GM19035 (cell line): ENCODE results near the gene SLC22A5.
A peak's percentile ranks its signal among the peaks of the same experiment; 100 is the strongest.
"Not testable (repeated sequence)": the region's sequence is repeated elsewhere in the genome, so short reads cannot be mapped to it uniquely, and the experiment has no call there.

Source experiments
- ATAC-seq: cut with Tn5 transposase; IDR thresholded peaks from one replicate; pipeline ENCODE4 v1.9.1; 2021; ENCODE audit not compliant: unreplicated experiment

The SLC22A5 gene

GRCh38 chr5:132425009-132425937 lies 55.8 kb downstream of the SLC22A5 start:
- peak; percentile 57 for ATAC-seq

GRCh38 chr5:132425975-132426524 lies 56.5 kb downstream of the SLC22A5 start:
- ATAC-seq = no peak

GRCh38 chr5:132426525-132427138 lies 57.1 kb downstream of the SLC22A5 start:
- peak; percentile 36 for ATAC-seq

GRCh38 chr5:132427281-132428146 lies 58.0 kb downstream of the SLC22A5 start:
- peak; percentile 27 for ATAC-seq

GRCh38 chr5:132428147-132428482 lies 58.6 kb downstream of the SLC22A5 start:
- no peak for ATAC-seq

GRCh38 chr5:132428484-132429462 lies 59.3 kb downstream of the SLC22A5 start:
- no peak for ATAC-seq

GRCh38 chr5:132429463-132430440 lies 60.2 kb downstream of the SLC22A5 start:
- no peak for ATAC-seq

GRCh38 chr5:132430746-132431145 lies 61.2 kb downstream of the SLC22A5 start:
- ATAC-seq = no peak

- no peak for ATAC-seq
Measured at GRCh38 chr5:132431632-132432031, 62.1 kb downstream of the SLC22A5 start.

- no peak for ATAC-seq
Measured at GRCh38 chr5:132433141-132433540, 63.6 kb downstream of the SLC22A5 start.

GRCh38 chr5:132434416-132435286 lies 65.1 kb downstream of the SLC22A5 start:
- no peak for ATAC-seq

GRCh38 chr5:132435447-132435846 lies 65.9 kb downstream of the SLC22A5 start:
- no peak for ATAC-seq

GRCh38 chr5:132435886-132436285 lies 66.4 kb downstream of the SLC22A5 start:
- ATAC-seq = no peak

- no peak for ATAC-seq
Measured at GRCh38 chr5:132436936-132437335, 67.4 kb downstream of the SLC22A5 start.

GRCh38 chr5:132437604-132438266 lies 68.2 kb downstream of the SLC22A5 start:
- peak; percentile 83 for ATAC-seq

GRCh38 chr5:132438267-132438645 lies 68.7 kb downstream of the SLC22A5 start:
- not testable (repeated sequence) for ATAC-seq

- no peak for ATAC-seq
Measured at GRCh38 chr5:132438917-132439316, 69.4 kb downstream of the SLC22A5 start.
